Osteoblast (primary cell): Measurements from ENCODE around the gene EN2. TPM values are rescaled to one million over a fixed set of nuclear protein-coding genes. Genes with fewer than 3 reads are reported as not detected.

Experiments used
- DNase-seq: peaks from one replicate; pipeline ENCODE4 v3.0.0; 2011; ENCODE audit warnings: low spot score, mixed read lengths; ENCODE audit not compliant: insufficient read length; ENCODE audit errors: missing footprints
- H2AFZ ChIP-seq: 2 replicates; pipeline ENCODE4 v1.6.0; 2011; ENCODE audit warnings: mild to moderate bottlenecking, low read length
- H3K27ac ChIP-seq: 2 replicates; pipeline ENCODE4 v1.5.1; 2011; ENCODE audit warnings: mild to moderate bottlenecking, low read depth, low read length, moderate library complexity
- H3K27me3 ChIP-seq: 2 replicates; pipeline ENCODE4 v1.6.0; 2012; ENCODE audit warnings: mild to moderate bottlenecking, control low read depth, inconsistent platforms, low read length, moderate library complexity; ENCODE audit not compliant: insufficient read depth
- H3K36me3 ChIP-seq: 2 replicates; pipeline ENCODE4 v1.5.1; 2011; ENCODE audit warnings: mild to moderate bottlenecking, low read length, control low read depth, moderate library complexity; ENCODE audit not compliant: insufficient read depth
- H3K4me1 ChIP-seq: 2 replicates; pipeline ENCODE4 v1.5.1; 2011; ENCODE audit warnings: mild to moderate bottlenecking, low read length, control low read depth, moderate library complexity; ENCODE audit not compliant: insufficient read depth
- H3K4me2 ChIP-seq: 2 replicates; pipeline ENCODE4 v1.6.0; 2011; ENCODE audit warnings: mild to moderate bottlenecking, low read length; ENCODE audit not compliant: insufficient read depth
- H3K4me3 ChIP-seq: fragments of 200-600 bp; sonication (generic); 3 replicates; pipeline ENCODE4 v1.5.1; 2012; ENCODE audit warnings: mild to moderate bottlenecking, low read length, inconsistent platforms; ENCODE audit not compliant: insufficient read depth
- H3K79me2 ChIP-seq: 2 replicates; pipeline ENCODE4 v1.6.0; 2012; ENCODE audit warnings: mild to moderate bottlenecking, low read length, control low read depth, inconsistent platforms; ENCODE audit not compliant: insufficient read depth
- H3K9me3 ChIP-seq: 2 replicates; pipeline ENCODE4 v1.5.1; 2011; ENCODE audit warnings: low read depth, low read length, control low read depth
- H4K20me1 ChIP-seq: 2 replicates; pipeline ENCODE4 v1.6.0; 2012; ENCODE audit warnings: mild to moderate bottlenecking, low read length, control low read depth; ENCODE audit not compliant: insufficient read depth
- CTCF ChIP-seq: IDR thresholded peaks from 2 replicates; pipeline ENCODE4 v1.5.1; 2011; ENCODE audit warnings: mild to moderate bottlenecking, low read depth, low read length, moderate library complexity; ENCODE audit errors: extremely low read depth
- total RNA-seq: library from RNA; depleted of rRNA; stranded (reverse); fragments of >200 nt; gene quantifications from 2 replicates; pipeline ENCODE4 v1.2.3, GENCODE V29; 2012

The EN2 gene
- total RNA-seq, 1 donor: under 0.01 TPM

DNA sequence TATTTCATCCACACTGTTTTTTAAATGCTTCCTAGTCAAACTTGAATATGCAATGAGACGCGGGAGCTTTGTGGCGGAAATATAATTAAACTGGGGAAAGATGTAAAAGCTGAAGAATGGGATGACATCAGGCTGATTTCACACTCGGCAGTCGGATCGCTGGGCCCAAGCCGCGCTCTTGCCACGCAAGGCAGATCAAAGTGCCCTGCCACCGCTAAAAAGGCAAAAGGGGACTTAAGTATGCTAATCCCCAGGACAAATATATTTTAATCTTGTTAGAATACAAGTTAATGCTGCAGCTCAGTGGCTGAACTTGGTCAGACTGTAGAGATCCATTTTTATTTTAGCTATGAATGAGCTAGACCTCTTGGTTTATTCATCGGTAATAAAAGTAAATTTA, 13.8 kb downstream of the EN2 start:
- Histone ChIP-seq H3K4me3 (no peak overlapping the region), H4K20me1 (no peaks in the 10 kb centered on the region), H3K36me3 (no peaks in the 10 kb centered on the region), H3K4me1 (no peaks in the 10 kb centered on the region), H3K27ac (no peak overlapping the region), H3K27me3 (peaks cover 77% of the 10 kb centered on the region), H3K9me3 (no peaks in the 10 kb centered on the region), H3K4me2 (no peak overlapping the region), H3K79me2 (no peaks in the 10 kb centered on the region), H2AFZ (no peak overlapping the region)
- no peak for TF ChIP-seq CTCF
- no peak for DNase-seq

DNA sequence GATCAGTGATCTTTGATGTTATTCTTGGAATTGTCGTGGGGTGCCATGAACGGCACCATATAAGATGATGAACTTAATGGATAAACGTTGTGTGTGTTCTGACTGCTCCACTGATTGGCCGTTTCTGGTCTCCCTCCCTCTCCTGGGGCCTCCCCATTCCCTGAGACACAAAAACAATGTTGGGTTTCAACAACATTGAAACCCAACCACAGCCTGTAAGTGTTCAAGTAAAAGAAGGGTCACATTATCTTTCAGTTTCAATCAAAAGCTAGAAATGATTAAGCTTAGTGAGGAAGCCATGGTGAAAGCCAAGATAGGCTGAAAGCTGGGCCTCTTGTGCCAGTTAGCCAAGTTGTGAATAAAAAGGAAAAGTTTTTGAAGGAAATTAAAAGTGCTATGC, 19.5 kb downstream of the EN2 start:
- no peaks in the 10 kb centered on the region for H3K36me3 ChIP-seq
- H2AFZ ChIP-seq: no peak overlapping the region
- no peaks in the 10 kb centered on the region for H3K4me1 ChIP-seq
- H3K4me2 ChIP-seq: no peak overlapping the region
- peaks cover 20% of the 10 kb centered on the region for H3K27me3 ChIP-seq
- H3K9me3 ChIP-seq: no peaks in the 10 kb centered on the region
- no peak overlapping the region for H3K27ac ChIP-seq
- no peak for DNase-seq
- H3K79me2 ChIP-seq: no peaks in the 10 kb centered on the region
- no peak overlapping the region for H3K4me3 ChIP-seq
- no peak for TF ChIP-seq CTCF
- no peaks in the 10 kb centered on the region for H4K20me1 ChIP-seq

- H3K36me3 ChIP-seq: no peaks in the 10 kb centered on the region
- no peak for TF ChIP-seq CTCF
- H3K79me2 ChIP-seq: no peaks in the 10 kb centered on the region
- no peak overlapping the region for H3K4me3 ChIP-seq
- H2AFZ ChIP-seq: no peak overlapping the region
- no peaks in the 10 kb centered on the region for H3K9me3 ChIP-seq
- no peaks in the 10 kb centered on the region for H3K27me3 ChIP-seq
- H4K20me1 ChIP-seq: no peaks in the 10 kb centered on the region
- H3K27ac ChIP-seq: no peak overlapping the region
- DNase-seq: no peak
- no peak overlapping the region for H3K4me2 ChIP-seq
- no peaks in the 10 kb centered on the region for H3K4me1 ChIP-seq
Observed at GRCh38 chr7:155481764-155482163, 23.8 kb downstream of the EN2 start.

DNA sequence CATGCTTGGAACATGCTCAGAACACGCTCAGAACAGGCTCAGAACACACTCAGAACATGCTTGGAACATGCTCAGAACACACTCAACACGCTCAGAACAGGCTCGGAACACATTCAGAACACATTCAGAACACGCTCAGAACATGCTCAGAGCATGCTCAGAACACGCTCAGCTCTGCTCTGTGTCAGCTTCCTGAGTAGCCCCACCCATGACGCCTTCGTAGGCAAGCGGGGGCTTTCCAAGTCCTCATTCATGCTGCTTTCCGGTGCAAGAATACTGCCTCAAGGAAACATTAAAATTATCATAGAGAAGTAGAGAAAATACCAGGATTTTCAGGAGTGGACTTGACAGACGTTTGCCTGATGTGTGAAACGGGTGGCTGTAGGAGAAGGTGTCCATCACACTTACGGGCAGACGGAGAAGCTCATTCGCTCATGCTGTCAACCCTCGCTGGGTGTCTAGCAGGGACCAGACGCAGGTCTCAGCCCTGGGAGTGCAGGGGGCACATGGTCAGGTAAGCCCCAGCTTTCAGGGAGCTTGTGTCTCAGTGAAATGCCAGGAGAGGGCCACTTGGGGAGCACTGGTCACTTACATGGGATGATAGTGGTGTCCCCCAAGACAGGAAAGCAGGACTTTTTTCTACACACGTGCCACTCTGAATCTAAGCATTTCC, 24.7 kb downstream of the EN2 start:
- TF ChIP-seq CTCF: no peak
- H3K36me3 ChIP-seq: no peaks in the 10 kb centered on the region
- no peaks in the 10 kb centered on the region for H3K79me2 ChIP-seq
- no peaks in the 10 kb centered on the region for H3K4me1 ChIP-seq
- no peak overlapping the region for H3K27ac ChIP-seq
- H2AFZ ChIP-seq: no peak overlapping the region
- H3K4me2 ChIP-seq: no peak overlapping the region
- no peaks in the 10 kb centered on the region for H4K20me1 ChIP-seq
- no peak for DNase-seq
- H3K9me3 ChIP-seq: no peaks in the 10 kb centered on the region
- H3K27me3 ChIP-seq: no peaks in the 10 kb centered on the region
- no peak overlapping the region for H3K4me3 ChIP-seq
